Lung (tissue), 12 donors: ENCODE data around the gene TMC5. TPM values are rescaled to one million over a fixed set of nuclear protein-coding genes. Genes with fewer than 3 reads are reported as not detected.
A peak's percentile ranks its signal among the peaks of the same experiment; 100 is the strongest.

ENCODE experiments used
- ATAC-seq: fragments of 200-7000 bp; cut with Tn5 transposase; one replicate; pipeline ENCODE4 v1.9.1; 2020; ENCODE audit warnings: moderate number of reproducible peaks; ENCODE audit not compliant: insufficient read depth, low FRiP score
- DNase-seq, 3 donors: peaks; one replicate each; pipeline ENCODE4 v3.0.0-alpha.2; 2013 to 2017
- H3K27ac ChIP-seq, 2 donors: one replicate each; pipeline ENCODE4 v1.5.1; 2013; ENCODE audit warnings: mild to moderate bottlenecking in 2 of 2, moderate library complexity in 2 of 2, control low read depth in 1 of 2, inconsistent platforms in 1 of 2, low read depth in 1 of 2, low read length in 1 of 2
- H3K27me3 ChIP-seq, 3 donors: one replicate each; pipeline ENCODE4 v1.5.1; 2013; ENCODE audit warnings: low read length in 2 of 3; ENCODE audit not compliant: control insufficient read depth in 3 of 3, insufficient read depth in 3 of 3
- H3K36me3 ChIP-seq, 4 donors: one replicate each; pipeline ENCODE4 v1.5.1; 2013; ENCODE audit warnings: low read length in 4 of 4, mild to moderate bottlenecking in 1 of 4, moderate library complexity in 1 of 4; ENCODE audit not compliant: control insufficient read depth in 4 of 4, insufficient read depth in 4 of 4
- H3K4me1 ChIP-seq, 5 donors: one replicate each; pipeline ENCODE4 v1.5.1; 2013; ENCODE audit warnings: low read length in 5 of 5, mild to moderate bottlenecking in 2 of 5, moderate library complexity in 1 of 5; ENCODE audit not compliant: control insufficient read depth in 5 of 5, insufficient read depth in 5 of 5
- H3K4me3 ChIP-seq: one replicate; pipeline ENCODE4 v1.5.1; 2013; ENCODE audit warnings: mild to moderate bottlenecking, control low read depth, moderate library complexity
- H3K9ac ChIP-seq, 2 donors: one replicate each; pipeline ENCODE4 v1.5.1; 2013; ENCODE audit warnings: low read length in 2 of 2, control low read depth in 1 of 2; ENCODE audit not compliant: insufficient read depth in 1 of 2
- H3K9me3 ChIP-seq, 4 donors: one replicate each; pipeline ENCODE4 v1.5.1; 2013; ENCODE audit warnings: low read length in 3 of 4, mild to moderate bottlenecking in 1 of 4, moderate library complexity in 1 of 4; ENCODE audit not compliant: control insufficient read depth in 4 of 4, insufficient read depth in 3 of 4
- CTCF ChIP-seq: IDR thresholded peaks from 2 replicates; pipeline ENCODE4 v1.5.1; 2012; ENCODE audit warnings: mild to moderate bottlenecking; ENCODE audit errors: control extremely low read depth, extremely low read depth
- WGBS, 2 donors: extraction: QIAGEN DNeasy Blood & Tissue Kit; methylation state at CpG; one replicate each; pipeline ENCODE4 v1.1.7; 2013; 5-methylcytosine and 5-hydroxymethylcytosine counted together
- polyA plus RNA-seq, 2 donors: library from polyadenylated mRNA; stranded (reverse); fragments of 200-250 nt; gene quantifications; one replicate each; pipeline ENCODE4 v1.2.1, GENCODE V29; 2013
- total RNA-seq, 2 donors: library from RNA; depleted of rRNA in 1 of 2; stranded (reverse); fragments of >200 nt in 1 of 2; gene quantifications; one replicate each; pipeline ENCODE4 v1.2.1, GENCODE V29; 2014 to 2021
- donor health status: control.
- donor health status: control.
- donor health status: Bipolar disorder and iron deficiency.
- donor health status: healthy.
- donor health status: DM: yes; HTN: yes; CAD: no.

The TMC5 gene
- total and polyA plus RNA-seq, 4 donors, result 43.2 to 129 (median 53.4) TPM

DNA sequence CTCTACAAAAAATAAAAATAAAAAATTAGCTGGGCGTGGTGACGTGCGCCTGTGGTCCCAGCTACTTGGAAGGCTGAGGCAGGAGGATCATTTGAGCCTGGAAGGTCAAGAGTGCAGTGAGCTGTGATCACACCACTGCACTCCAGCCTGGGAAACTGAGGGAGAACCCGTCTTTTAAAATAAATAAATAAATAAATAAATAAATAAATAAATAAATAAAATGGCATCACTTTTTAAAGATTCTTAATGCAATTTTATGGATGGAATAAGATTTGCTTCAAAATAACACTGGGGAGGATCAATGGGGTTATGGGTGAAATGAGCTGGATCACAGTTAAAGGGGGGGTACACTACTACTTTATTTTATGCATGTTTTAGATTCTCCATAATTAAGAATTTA, 89.3 kb downstream of the TMC5 start:
- Histone ChIP-seq H3K9me3 (no peaks in the 10 kb centered on the region), H3K36me3 (peaks cover 16 to 37% (median 21%) of the 10 kb centered on the region in 4 donors), H3K27me3 (no peaks in the 10 kb centered on the region), H3K9ac (no peak overlapping the region), H3K4me1 (no peaks in the 10 kb centered on the region), H3K4me3 (no peak overlapping the region), H3K27ac (no peak overlapping the region)
- no peak for TF ChIP-seq CTCF
- ATAC-seq (no peak), DNase-seq (no peak)
- 89 to 97% methylated on average over 4 of the region's 4 CpGs for WGBS, 2 donors

DNA sequence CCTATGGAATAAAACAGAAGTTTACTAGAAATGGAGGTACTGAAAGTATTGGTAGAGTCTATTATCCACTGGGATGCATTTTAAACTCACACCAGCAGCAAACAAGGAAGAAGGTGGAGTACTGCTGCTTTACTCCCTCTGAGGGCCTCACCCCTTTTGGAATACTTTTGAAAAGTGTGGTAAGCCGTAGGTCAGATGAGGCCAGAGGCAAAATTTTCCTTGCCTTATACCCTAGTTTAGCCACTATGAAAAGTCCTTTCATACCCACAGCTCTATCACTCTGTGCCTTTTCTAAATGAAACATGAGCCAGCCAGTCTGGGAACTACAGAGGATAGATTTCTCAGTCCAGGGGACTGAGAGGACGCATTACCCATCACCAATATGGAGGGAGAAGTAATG, 90.2 kb downstream of the TMC5 start:
- ATAC-seq (no peak), DNase-seq (no peak)
- TF ChIP-seq CTCF, result no peak
- H3K27me3 ChIP-seq, result no peaks in the 10 kb centered on the region
- no peaks in the 10 kb centered on the region for H3K4me1 ChIP-seq
- H3K9me3 ChIP-seq, result no peaks in the 10 kb centered on the region
- 87 to 96% methylated on average over 2 of the region's 2 CpGs for WGBS, 2 donors
- no peak overlapping the region for H3K4me3 ChIP-seq
- H3K27ac ChIP-seq, result no peak overlapping the region
- H3K9ac ChIP-seq, result no peak overlapping the region
- peaks cover 11 to 33% (median 17%) of the 10 kb centered on the region in 4 donors for H3K36me3 ChIP-seq

- no peaks in the 10 kb centered on the region for H3K9me3 ChIP-seq
- H3K27ac ChIP-seq, result no peak overlapping the region
- H3K4me3 ChIP-seq, result no peak overlapping the region
- H3K36me3 ChIP-seq, result peaks cover 2 to 31% (median 25%) of the 10 kb centered on the region in 4 donors
- DNase-seq (no peak), ATAC-seq (no peak)
- H3K4me1 ChIP-seq, result peaks cover 0 to 2% (median 0%) of the 10 kb centered on the region in 5 donors
- no peak overlapping the region for H3K9ac ChIP-seq
- H3K27me3 ChIP-seq, result no peaks in the 10 kb centered on the region
- no peak for TF ChIP-seq CTCF
These were observed 94.6 kb downstream of the TMC5 start for GRCh38 chr16:19512297-19512696.

GRCh38 chr16:19513377-19514053, 95.8 kb downstream of the TMC5 start:
- Histone ChIP-seq H3K9ac (no peak overlapping the region), H3K27ac (no peak overlapping the region), H3K27me3 (no peaks in the 10 kb centered on the region), H3K4me3 (no peak overlapping the region), H3K9me3 (no peaks in the 10 kb centered on the region), H3K4me1 (peaks cover 0 to 2% (median 0%) of the 10 kb centered on the region in 5 donors), H3K36me3 (peaks cover 2 to 28% (median 22%) of the 10 kb centered on the region in 4 donors)
- WGBS, 2 donors, result 21 to 46% methylated on average over 4 of the region's 4 CpGs
- ATAC-seq (peak; percentile 67), DNase-seq (peak in 2 of 3 donors; percentile 16 to 21)
- no peak for TF ChIP-seq CTCF
